SK-N-SH treated with all-trans-retinoic acid at 6 μM for 48 hours (cell line): ENCODE data around the gene HRH1.

Experiments used
- ATAC-seq: fragments of 200-7000 bp; cut with Tn5 transposase; 3 replicates; pipeline ENCODE4 v1.9.1; 2020; ENCODE audit warnings: mild to moderate bottlenecking, moderate library complexity
- ARNTL ChIP-seq: fragments of 450-650 bp; formaldehyde crosslinking; IDR thresholded peaks from 2 replicates; pipeline ENCODE4 v1.5.0; 2020; ENCODE audit warnings: low read depth, mild to moderate bottlenecking, moderate library complexity, borderline replicate concordance
- BACH2 ChIP-seq: fragments of 250-450 bp; sonication (Bioruptor Pico); IDR thresholded peaks from 2 replicates; pipeline ENCODE4 v1.9.0; 2021; ENCODE audit warnings: mild to moderate bottlenecking, borderline replicate concordance
- CSDC2 ChIP-seq: fragments of 250-450 bp; sonication (Bioruptor Pico); IDR thresholded peaks from 2 replicates; pipeline ENCODE4 v1.5.0; 2020; ENCODE audit warnings: mild to moderate bottlenecking, moderate library complexity
- ESRRG ChIP-seq: fragments of 250-450 bp; sonication (Bioruptor Pico); IDR thresholded peaks from 2 replicates; pipeline ENCODE4 v1.6.1; 2021; ENCODE audit warnings: mild to moderate bottlenecking
- GLIS3 ChIP-seq: fragments of 250-450 bp; sonication (Bioruptor Pico); IDR thresholded peaks from 2 replicates; pipeline ENCODE4 v1.5.0; 2020; ENCODE audit warnings: mild to moderate bottlenecking, moderate library complexity
- ISL1 ChIP-seq: fragments of 250-450 bp; sonication (Bioruptor Pico); IDR thresholded peaks from 2 replicates; pipeline ENCODE4 v2.1.2; 2022; ENCODE audit warnings: mild to moderate bottlenecking, moderate library complexity
- OSR1 ChIP-seq: fragments of 250-450 bp; sonication (Bioruptor Pico); IDR thresholded peaks from 2 replicates; pipeline ENCODE4 v1.8.0; 2022; ENCODE audit warnings: moderate library complexity, mild to moderate bottlenecking, inconsistent platforms
- PATZ1 ChIP-seq: fragments of 250-450 bp; sonication (Bioruptor Pico); IDR thresholded peaks from 2 replicates; pipeline ENCODE4 v1.8.0; 2020; ENCODE audit warnings: mild to moderate bottlenecking, moderate library complexity, borderline replicate concordance
- PPARA ChIP-seq: fragments of 250-450 bp; sonication (Bioruptor Pico); IDR thresholded peaks from 2 replicates; pipeline ENCODE4 v1.5.0; 2020; ENCODE audit warnings: mild to moderate bottlenecking, borderline replicate concordance
- RARB ChIP-seq: fragments of 250-450 bp; sonication (Bioruptor Pico); IDR thresholded peaks from 2 replicates; pipeline ENCODE4 v1.8.0; 2021; ENCODE audit warnings: mild to moderate bottlenecking, moderate library complexity
- SNAI2 ChIP-seq: fragments of 250-450 bp; sonication (Bioruptor Pico); IDR thresholded peaks from 2 replicates; pipeline ENCODE4 v1.5.0; 2020; ENCODE audit warnings: mild to moderate bottlenecking, moderate library complexity
- TCF4 ChIP-seq: fragments of 250-450 bp; sonication (Bioruptor Pico); IDR thresholded peaks from 2 replicates; pipeline ENCODE4 v1.8.0; 2021; ENCODE audit warnings: mild to moderate bottlenecking, moderate library complexity, borderline replicate concordance
- TOX ChIP-seq: fragments of 250-450 bp; sonication (Bioruptor Pico); IDR thresholded peaks from 2 replicates; pipeline ENCODE4 v1.8.0; 2021; ENCODE audit warnings: mild to moderate bottlenecking, moderate library complexity, borderline replicate concordance
- ZC3H10 ChIP-seq: fragments of 250-450 bp; sonication (Bioruptor Pico); IDR thresholded peaks from 2 replicates; pipeline ENCODE4 v1.5.1; 2021; ENCODE audit warnings: mild to moderate bottlenecking, moderate library complexity
- ZFP3 ChIP-seq: fragments of 250-450 bp; sonication (Bioruptor Pico); IDR thresholded peaks from 2 replicates; pipeline ENCODE4 v1.5.0; 2020; ENCODE audit warnings: mild to moderate bottlenecking, moderate library complexity
- ZFP30 ChIP-seq: fragments of 450-650 bp; formaldehyde crosslinking; IDR thresholded peaks from 2 replicates; pipeline ENCODE4 v1.5.0; 2022; ENCODE audit warnings: mild to moderate bottlenecking, moderate library complexity
- ZNF565 ChIP-seq: fragments of 450-650 bp; formaldehyde crosslinking; conservative IDR thresholded peaks from 2 replicates; pipeline ENCODE4 v1.5.0; 2020; ENCODE audit warnings: low read depth, mild to moderate bottlenecking, moderate library complexity
- ZNF70 ChIP-seq: fragments of 450-650 bp; formaldehyde crosslinking; IDR thresholded peaks from 2 replicates; pipeline ENCODE4 v1.5.0; 2020; ENCODE audit warnings: mild to moderate bottlenecking, moderate library complexity
- ZNF8 ChIP-seq: fragments of 450-650 bp; formaldehyde crosslinking; IDR thresholded peaks from 2 replicates; pipeline ENCODE4 v1.5.0; 2020; ENCODE audit warnings: mild to moderate bottlenecking, moderate library complexity
- TF ChIP-seq, protein P1 (sequence below): fragments of 250-450 bp; sonication (Bioruptor Pico); IDR thresholded peaks from 2 replicates; pipeline ENCODE4 v1.5.1; 2021; ENCODE audit warnings: mild to moderate bottlenecking, moderate library complexity
- TF ChIP-seq, protein P2 (sequence below): fragments of 250-450 bp; sonication (Bioruptor Pico); IDR thresholded peaks from 2 replicates; pipeline ENCODE4 v1.5.0; 2020; ENCODE audit warnings: mild to moderate bottlenecking, moderate library complexity
- TF ChIP-seq, protein P3 (sequence below): fragments of 250-450 bp; sonication (Bioruptor Pico); IDR thresholded peaks from 2 replicates; pipeline ENCODE4 v1.5.1; 2020; ENCODE audit warnings: low read depth, mild to moderate bottlenecking, moderate library complexity
- TF ChIP-seq, protein P4 (sequence below): fragments of 250-450 bp; sonication (Bioruptor Pico); IDR thresholded peaks from 2 replicates; pipeline ENCODE4 v1.8.0; 2021; ENCODE audit warnings: low read depth, mild to moderate bottlenecking, moderate library complexity, borderline replicate concordance

The HRH1 gene

GRCh38 chr3:11276901-11277300 is 122.6 kb downstream of the HRH1 start:
- no peak for TF ChIP-seq ZFP3 (CRISPR knock-in tag)
- TF ChIP-seq, protein P1, sequence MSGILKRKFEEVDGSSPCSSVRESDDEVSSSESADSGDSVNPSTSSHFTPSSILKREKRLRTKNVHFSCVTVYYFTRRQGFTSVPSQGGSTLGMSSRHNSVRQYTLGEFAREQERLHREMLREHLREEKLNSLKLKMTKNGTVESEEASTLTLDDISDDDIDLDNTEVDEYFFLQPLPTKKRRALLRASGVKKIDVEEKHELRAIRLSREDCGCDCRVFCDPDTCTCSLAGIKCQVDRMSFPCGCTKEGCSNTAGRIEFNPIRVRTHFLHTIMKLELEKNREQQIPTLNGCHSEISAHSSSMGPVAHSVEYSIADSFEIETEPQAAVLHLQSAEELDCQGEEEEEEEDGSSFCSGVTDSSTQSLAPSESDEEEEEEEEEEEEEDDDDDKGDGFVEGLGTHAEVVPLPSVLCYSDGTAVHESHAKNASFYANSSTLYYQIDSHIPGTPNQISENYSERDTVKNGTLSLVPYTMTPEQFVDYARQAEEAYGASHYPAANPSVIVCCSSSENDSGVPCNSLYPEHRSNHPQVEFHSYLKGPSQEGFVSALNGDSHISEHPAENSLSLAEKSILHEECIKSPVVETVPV (CRISPR knock-in tag): no peak
- TF ChIP-seq, protein P2, sequence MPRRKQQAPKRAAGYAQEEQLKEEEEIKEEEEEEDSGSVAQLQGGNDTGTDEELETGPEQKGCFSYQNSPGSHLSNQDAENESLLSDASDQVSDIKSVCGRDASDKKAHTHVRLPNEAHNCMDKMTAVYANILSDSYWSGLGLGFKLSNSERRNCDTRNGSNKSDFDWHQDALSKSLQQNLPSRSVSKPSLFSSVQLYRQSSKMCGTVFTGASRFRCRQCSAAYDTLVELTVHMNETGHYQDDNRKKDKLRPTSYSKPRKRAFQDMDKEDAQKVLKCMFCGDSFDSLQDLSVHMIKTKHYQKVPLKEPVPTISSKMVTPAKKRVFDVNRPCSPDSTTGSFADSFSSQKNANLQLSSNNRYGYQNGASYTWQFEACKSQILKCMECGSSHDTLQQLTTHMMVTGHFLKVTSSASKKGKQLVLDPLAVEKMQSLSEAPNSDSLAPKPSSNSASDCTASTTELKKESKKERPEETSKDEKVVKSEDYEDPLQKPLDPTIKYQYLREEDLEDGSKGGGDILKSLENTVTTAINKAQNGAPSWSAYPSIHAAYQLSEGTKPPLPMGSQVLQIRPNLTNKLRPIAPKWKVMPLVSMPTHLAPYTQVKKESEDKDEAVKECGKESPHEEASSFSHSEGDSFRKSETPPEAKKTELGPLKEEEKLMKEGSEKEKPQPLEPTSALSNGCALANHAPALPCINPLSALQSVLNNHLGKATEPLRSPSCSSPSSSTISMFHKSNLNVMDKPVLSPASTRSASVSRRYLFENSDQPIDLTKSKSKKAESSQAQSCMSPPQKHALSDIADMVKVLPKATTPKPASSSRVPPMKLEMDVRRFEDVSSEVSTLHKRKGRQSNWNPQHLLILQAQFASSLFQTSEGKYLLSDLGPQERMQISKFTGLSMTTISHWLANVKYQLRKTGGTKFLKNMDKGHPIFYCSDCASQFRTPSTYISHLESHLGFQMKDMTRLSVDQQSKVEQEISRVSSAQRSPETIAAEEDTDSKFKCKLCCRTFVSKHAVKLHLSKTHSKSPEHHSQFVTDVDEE (CRISPR knock-in tag): no peak
- no peak for TF ChIP-seq OSR1
- no peak for TF ChIP-seq BACH2 (CRISPR knock-in tag)
- TF ChIP-seq PPARA (CRISPR knock-in tag): no peak
- TF ChIP-seq GLIS3 (CRISPR knock-in tag): no peak
- TF ChIP-seq ISL1 (CRISPR knock-in tag): no peak
- no peak for TF ChIP-seq ZNF8 (CRISPR knock-in tag)
- no peak for TF ChIP-seq TOX (CRISPR knock-in tag)
- ATAC-seq: no peak

- TF ChIP-seq, protein P1 (CRISPR knock-in tag): no peak
- TF ChIP-seq ZNF8 (CRISPR knock-in tag): no peak
- no peak for TF ChIP-seq TCF4
- TF ChIP-seq, protein P3, sequence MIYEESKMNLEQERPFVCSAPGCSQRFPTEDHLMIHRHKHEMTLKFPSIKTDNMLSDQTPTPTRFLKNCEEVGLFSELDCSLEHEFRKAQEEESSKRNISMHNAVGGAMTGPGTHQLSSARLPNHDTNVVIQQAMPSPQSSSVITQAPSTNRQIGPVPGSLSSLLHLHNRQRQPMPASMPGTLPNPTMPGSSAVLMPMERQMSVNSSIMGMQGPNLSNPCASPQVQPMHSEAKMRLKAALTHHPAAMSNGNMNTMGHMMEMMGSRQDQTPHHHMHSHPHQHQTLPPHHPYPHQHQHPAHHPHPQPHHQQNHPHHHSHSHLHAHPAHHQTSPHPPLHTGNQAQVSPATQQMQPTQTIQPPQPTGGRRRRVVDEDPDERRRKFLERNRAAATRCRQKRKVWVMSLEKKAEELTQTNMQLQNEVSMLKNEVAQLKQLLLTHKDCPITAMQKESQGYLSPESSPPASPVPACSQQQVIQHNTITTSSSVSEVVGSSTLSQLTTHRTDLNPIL (CRISPR knock-in tag): no peak
- ATAC-seq: no peak
These were observed 128.2 kb downstream of the HRH1 start for GRCh38 chr3:11282250-11283138.

GRCh38 chr3:11283139-11283475 is 128.8 kb downstream of the HRH1 start:
- no peak for ATAC-seq
- TF ChIP-seq TCF4 (no peak), ZC3H10 (CRISPR knock-in tag) (no peak), ZNF8 (CRISPR knock-in tag) (no peak), SNAI2 (CRISPR knock-in tag) (no peak), ZFP30 (no peak), CSDC2 (CRISPR knock-in tag) (no peak), ZNF70 (CRISPR knock-in tag) (no peak), ZNF565 (no peak), GLIS3 (CRISPR knock-in tag) (no peak), RARB (CRISPR knock-in tag) (no peak), ESRRG (CRISPR knock-in tag) (no peak), ISL1 (CRISPR knock-in tag) (no peak), PPARA (CRISPR knock-in tag) (no peak), BACH2 (CRISPR knock-in tag) (no peak), OSR1 (no peak), PATZ1 (CRISPR knock-in tag) (no peak), ARNTL (CRISPR knock-in tag) (no peak)
- TF ChIP-seq, protein P4, sequence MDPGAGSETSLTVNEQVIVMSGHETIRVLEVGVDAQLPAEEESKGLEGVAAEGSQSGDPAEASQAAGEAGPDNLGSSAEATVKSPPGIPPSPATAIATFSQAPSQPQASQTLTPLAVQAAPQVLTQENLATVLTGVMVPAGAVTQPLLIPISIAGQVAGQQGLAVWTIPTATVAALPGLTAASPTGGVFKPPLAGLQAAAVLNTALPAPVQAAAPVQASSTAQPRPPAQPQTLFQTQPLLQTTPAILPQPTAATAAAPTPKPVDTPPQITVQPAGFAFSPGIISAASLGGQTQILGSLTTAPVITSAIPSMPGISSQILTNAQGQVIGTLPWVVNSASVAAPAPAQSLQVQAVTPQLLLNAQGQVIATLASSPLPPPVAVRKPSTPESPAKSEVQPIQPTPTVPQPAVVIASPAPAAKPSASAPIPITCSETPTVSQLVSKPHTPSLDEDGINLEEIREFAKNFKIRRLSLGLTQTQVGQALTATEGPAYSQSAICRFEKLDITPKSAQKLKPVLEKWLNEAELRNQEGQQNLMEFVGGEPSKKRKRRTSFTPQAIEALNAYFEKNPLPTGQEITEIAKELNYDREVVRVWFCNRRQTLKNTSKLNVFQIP (CRISPR knock-in tag): no peak
- TF ChIP-seq, protein P3 (CRISPR knock-in tag): no peak
- TF ChIP-seq, protein P1 (CRISPR knock-in tag): no peak
